Panc1 (cell line): ENCODE data around the gene BHLHE40. TPM values are rescaled to one million over a fixed set of nuclear protein-coding genes. Genes with fewer than 3 reads are reported as not detected.
A peak's percentile ranks its signal among the peaks of the same experiment; 100 is the strongest.

Source experiments
- ATAC-seq: fragments of 200-7000 bp; cut with Tn5 transposase; 2 replicates; pipeline ENCODE4 v1.9.1; 2020; ENCODE audit warnings: mild to moderate bottlenecking, moderate library complexity
- BruUV-seq: library from RNA; stranded (reverse); fragments of 400-500 nt; replicated peaks from 2 replicates; lab custom pipeline; 2021; lab: Mats Ljungman, UMichigan
- CTCF ChIA-PET: fragments of 300-600 bp; sonication (Branson Sonifier 250); formaldehyde crosslinking; loops from one replicate; lab custom pipeline; 2022; ENCODE audit warnings: antibody characterized with exemption; lab: Charles Lee
- POLR2A ChIA-PET: fragments of 300-600 bp; sonication (Branson Sonifier 250); formaldehyde crosslinking; loops from one replicate; lab custom pipeline; 2022; ENCODE audit warnings: antibody characterized with exemption; lab: Charles Lee
- DNase-seq: peaks from one replicate; pipeline ENCODE4 v3.0.0-alpha.2; 2010; ENCODE audit warnings: low read depth, low spot score
- H3K27ac ChIP-seq: 2 replicates; pipeline ENCODE4 v1.5.1; 2011; ENCODE audit warnings: mild to moderate bottlenecking, low read length, inconsistent platforms
- H3K27me3 ChIP-seq: fragments of 200-500 bp; sonication (Bioruptor generic); 2 replicates; pipeline ENCODE4 v1.6.0; 2014; ENCODE audit warnings: low read length, inconsistent platforms; ENCODE audit not compliant: control insufficient read depth, insufficient read depth
- H3K36me3 ChIP-seq: fragments of 200-500 bp; sonication (Bioruptor generic); 2 replicates; pipeline ENCODE4 v1.5.1; 2014; ENCODE audit warnings: inconsistent platforms, mild to moderate bottlenecking, low read length, moderate library complexity; ENCODE audit not compliant: control insufficient read depth, insufficient read depth
- H3K4me1 ChIP-seq: 2 replicates; pipeline ENCODE4 v1.5.1; 2011; ENCODE audit warnings: inconsistent platforms, mild to moderate bottlenecking, low read length, moderate library complexity; ENCODE audit not compliant: control insufficient read depth, insufficient read depth
- H3K4me3 ChIP-seq, 2 experiments: 2 replicates each; pipeline ENCODE4 v1.5.1; 2011 to 2012; ENCODE audit warnings: low read depth in 2 of 2, low read length in 2 of 2, mild to moderate bottlenecking in 2 of 2, inconsistent platforms in 1 of 2, moderate library complexity in 1 of 2
- H3K9me3 ChIP-seq: fragments of 200-500 bp; sonication (Bioruptor generic); 2 replicates; pipeline ENCODE4 v1.5.1; 2014; ENCODE audit warnings: low read depth, mild to moderate bottlenecking, inconsistent platforms, low read length, moderate library complexity; ENCODE audit not compliant: control insufficient read depth, insufficient read depth
- POLR2AphosphoS5 ChIP-seq: IDR thresholded peaks from 2 replicates; pipeline ENCODE4 v1.6.1; 2012; ENCODE audit warnings: mild to moderate bottlenecking, low read depth, low read length, moderate library complexity
- SIN3A ChIP-seq: IDR thresholded peaks from 2 replicates; pipeline ENCODE4 v1.6.1; 2012; ENCODE audit warnings: low read depth, mild to moderate bottlenecking, low read length, moderate library complexity, borderline replicate concordance; ENCODE audit not compliant: insufficient read depth
- TCF7L2 ChIP-seq: IDR thresholded peaks from 2 replicates; pipeline ENCODE4 v1.6.1; 2011; ENCODE audit warnings: mild to moderate bottlenecking, low read depth, low read length, inconsistent platforms
- in situ Hi-C: cut with HindIII; loops from 2 replicates; pipeline ENCODE4 v1.10.0; 2016; ENCODE audit warnings: low sequenced_read_pairs, low pct_unique_long_range_greater_than_20kb
- intact Hi-C: fragments of 100-400 bp; cut with micrococcal nuclease; formaldehyde crosslinking; loops from one replicate; pipeline ENCODE4 v1.10.0; 2022; ENCODE audit not compliant: unreplicated experiment
- total RNA-seq: library from RNA; stranded (reverse); gene quantifications from one replicate; pipeline ENCODE4 v1.2.1, GENCODE V29; 2021; ENCODE audit not compliant: unreplicated experiment
- TF ChIP-seq, protein P1 (sequence below), 2 experiments: IDR thresholded peaks; 2 replicates each; pipeline ENCODE4 v1.6.1; 2011 to 2012; ENCODE audit warnings: low read depth in 2 of 2, control low read depth in 1 of 2, low read length in 1 of 2, mild to moderate bottlenecking in 1 of 2, moderate library complexity in 1 of 2; ENCODE audit not compliant: insufficient read depth in 1 of 2
- TF ChIP-seq, protein P2 (sequence below): fragments of 450-650 bp; IDR thresholded peaks from 2 replicates; pipeline ENCODE4 v1.5.1; 2017; ENCODE audit warnings: mild to moderate bottlenecking

BHLHE40 gene
- total RNA-seq, 1 experiment from 2014 or later, result 78.4 TPM

DNA sequence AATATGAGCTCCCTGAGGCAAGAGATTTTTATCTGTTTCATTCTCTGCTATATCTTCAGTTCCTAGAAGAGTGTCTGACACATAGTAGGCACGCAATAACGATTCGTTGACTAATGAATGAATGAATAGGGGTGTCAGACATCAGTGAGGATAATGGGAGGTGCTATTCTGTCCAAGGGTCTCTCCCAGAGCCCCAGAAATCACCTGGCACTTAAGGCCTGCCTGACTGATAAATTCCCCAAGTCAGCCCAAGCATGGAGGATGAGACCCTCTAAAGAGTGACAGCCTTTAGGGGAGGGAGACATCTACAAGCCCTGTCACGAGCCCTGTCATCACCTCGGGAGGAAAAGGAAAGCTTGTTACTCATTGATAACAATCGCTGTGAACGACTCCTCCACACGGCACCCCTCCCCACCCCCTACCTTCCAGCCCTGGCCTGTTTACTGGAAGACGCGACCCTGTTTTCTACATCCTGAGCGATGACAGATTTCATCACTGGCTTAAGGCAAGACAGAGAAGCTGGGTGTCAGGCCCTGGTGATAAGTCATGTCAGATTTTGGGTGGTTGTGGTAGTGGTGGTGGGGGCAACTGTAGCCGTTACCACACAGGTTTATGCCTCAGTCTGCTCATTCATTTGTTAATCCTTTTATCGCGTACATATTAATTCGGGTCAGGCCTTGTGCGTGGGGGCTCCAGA lies 23.1 kb downstream of the BHLHE40 start:
- in situ Hi-C loops, result no loop called here
- intact Hi-C loops, result no loop called here

DNA sequence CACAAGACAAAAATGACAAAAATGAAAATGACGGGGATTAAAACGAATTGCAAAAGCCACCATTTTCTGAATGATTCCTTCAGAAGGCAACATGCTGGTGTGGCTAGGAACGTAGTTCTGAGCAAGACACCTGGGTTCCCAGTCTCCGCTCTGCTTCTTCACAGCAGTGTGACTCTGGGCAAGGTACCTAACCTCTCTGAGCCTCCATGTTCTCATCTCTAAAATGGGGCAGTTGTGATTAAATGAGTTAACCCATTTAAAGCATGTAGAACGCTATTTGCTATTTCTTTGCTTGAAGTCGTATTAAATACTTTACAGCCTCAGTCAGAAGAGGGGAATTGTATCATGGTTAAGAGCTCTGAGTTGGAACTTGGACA lies 23.6 kb downstream of the BHLHE40 start:
- ATAC-seq (no peak), DNase-seq (no peak)
- Histone ChIP-seq H3K27me3 (no peaks in the 10 kb centered on the region), H3K9me3 (no peaks in the 10 kb centered on the region), H3K4me3 (no peak overlapping the region), H3K27ac (peak overlapping the region; percentile 51), H3K4me1 (peaks cover 5% of the 10 kb centered on the region), H3K36me3 (no peaks in the 10 kb centered on the region)
- TF ChIP-seq, protein P1, sequence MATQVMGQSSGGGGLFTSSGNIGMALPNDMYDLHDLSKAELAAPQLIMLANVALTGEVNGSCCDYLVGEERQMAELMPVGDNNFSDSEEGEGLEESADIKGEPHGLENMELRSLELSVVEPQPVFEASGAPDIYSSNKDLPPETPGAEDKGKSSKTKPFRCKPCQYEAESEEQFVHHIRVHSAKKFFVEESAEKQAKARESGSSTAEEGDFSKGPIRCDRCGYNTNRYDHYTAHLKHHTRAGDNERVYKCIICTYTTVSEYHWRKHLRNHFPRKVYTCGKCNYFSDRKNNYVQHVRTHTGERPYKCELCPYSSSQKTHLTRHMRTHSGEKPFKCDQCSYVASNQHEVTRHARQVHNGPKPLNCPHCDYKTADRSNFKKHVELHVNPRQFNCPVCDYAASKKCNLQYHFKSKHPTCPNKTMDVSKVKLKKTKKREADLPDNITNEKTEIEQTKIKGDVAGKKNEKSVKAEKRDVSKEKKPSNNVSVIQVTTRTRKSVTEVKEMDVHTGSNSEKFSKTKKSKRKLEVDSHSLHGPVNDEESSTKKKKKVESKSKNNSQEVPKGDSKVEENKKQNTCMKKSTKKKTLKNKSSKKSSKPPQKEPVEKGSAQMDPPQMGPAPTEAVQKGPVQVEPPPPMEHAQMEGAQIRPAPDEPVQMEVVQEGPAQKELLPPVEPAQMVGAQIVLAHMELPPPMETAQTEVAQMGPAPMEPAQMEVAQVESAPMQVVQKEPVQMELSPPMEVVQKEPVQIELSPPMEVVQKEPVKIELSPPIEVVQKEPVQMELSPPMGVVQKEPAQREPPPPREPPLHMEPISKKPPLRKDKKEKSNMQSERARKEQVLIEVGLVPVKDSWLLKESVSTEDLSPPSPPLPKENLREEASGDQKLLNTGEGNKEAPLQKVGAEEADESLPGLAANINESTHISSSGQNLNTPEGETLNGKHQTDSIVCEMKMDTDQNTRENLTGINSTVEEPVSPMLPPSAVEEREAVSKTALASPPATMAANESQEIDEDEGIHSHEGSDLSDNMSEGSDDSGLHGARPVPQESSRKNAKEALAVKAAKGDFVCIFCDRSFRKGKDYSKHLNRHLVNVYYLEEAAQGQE (IDR thresholded peaks at IDR 0.05; ENCODE audit: insufficient read depth in 1 of 2, low read depth in 2 of 2, low read length in 1 of 2), result no peak
- TF ChIP-seq TCF7L2 (no peak), SIN3A (no peak), POLR2AphosphoS5 (no peak)
- TF ChIP-seq, protein P2, sequence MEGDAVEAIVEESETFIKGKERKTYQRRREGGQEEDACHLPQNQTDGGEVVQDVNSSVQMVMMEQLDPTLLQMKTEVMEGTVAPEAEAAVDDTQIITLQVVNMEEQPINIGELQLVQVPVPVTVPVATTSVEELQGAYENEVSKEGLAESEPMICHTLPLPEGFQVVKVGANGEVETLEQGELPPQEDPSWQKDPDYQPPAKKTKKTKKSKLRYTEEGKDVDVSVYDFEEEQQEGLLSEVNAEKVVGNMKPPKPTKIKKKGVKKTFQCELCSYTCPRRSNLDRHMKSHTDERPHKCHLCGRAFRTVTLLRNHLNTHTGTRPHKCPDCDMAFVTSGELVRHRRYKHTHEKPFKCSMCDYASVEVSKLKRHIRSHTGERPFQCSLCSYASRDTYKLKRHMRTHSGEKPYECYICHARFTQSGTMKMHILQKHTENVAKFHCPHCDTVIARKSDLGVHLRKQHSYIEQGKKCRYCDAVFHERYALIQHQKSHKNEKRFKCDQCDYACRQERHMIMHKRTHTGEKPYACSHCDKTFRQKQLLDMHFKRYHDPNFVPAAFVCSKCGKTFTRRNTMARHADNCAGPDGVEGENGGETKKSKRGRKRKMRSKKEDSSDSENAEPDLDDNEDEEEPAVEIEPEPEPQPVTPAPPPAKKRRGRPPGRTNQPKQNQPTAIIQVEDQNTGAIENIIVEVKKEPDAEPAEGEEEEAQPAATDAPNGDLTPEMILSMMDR, result no peak
- BruUV-seq, result no TSS peak
- CTCF ChIA-PET, result no interaction called here
- POLR2A ChIA-PET, result interaction anchor here (0.6 kb wide), 1 partner anchor 19 kb away, joined by 3 read pairs; no protein-coding TSS in a partner anchor
- in situ Hi-C loops, result no loop called here
- intact Hi-C loops, result no loop called here

More for the DNA sequence above, 23.1 kb downstream of the BHLHE40 start:
- Histone ChIP-seq H3K27ac (peak overlapping the region; percentile 54), H3K9me3 (no peaks in the 10 kb centered on the region), H3K27me3 (no peaks in the 10 kb centered on the region), H3K36me3 (no peaks in the 10 kb centered on the region), H3K4me1 (peaks cover 5% of the 10 kb centered on the region), H3K4me3 (no peak overlapping the region)
- 0 out of 2 replicates have a peak, but pooled peaks have one; percentile 17 for ATAC-seq
- no peak for DNase-seq
- CTCF ChIA-PET, result no interaction called here
- TF ChIP-seq, protein P2, result no peak
- TF ChIP-seq, protein P1 (IDR thresholded peaks at IDR 0.05; ENCODE audit: insufficient read depth in 1 of 2, low read depth in 2 of 2, low read length in 1 of 2), result no peak
- TF ChIP-seq POLR2AphosphoS5 (no peak), SIN3A (no peak), TCF7L2 (no peak)
- POLR2A ChIA-PET, result interaction anchor here (0.6 to 0.7 kb wide), 2 partner anchors 10 to 162 kb away, joined by 3 read pairs; no protein-coding TSS in a partner anchor
- no TSS peak for BruUV-seq
